H1 (cell line): ENCODE results near the gene CCDC197. TPM values are rescaled to one million over a fixed set of nuclear protein-coding genes. Genes with fewer than 3 reads are reported as not detected.

Experiments
- CTCF ChIA-PET: fragments of 300-600 bp; sonication (Branson Sonifier 250); formaldehyde crosslinking; loops from one replicate; lab custom pipeline; 2021; ENCODE audit not compliant: partially characterized antibody; lab: Charles Lee
- POLR2A ChIA-PET: fragments of 300-600 bp; sonication (Branson Sonifier 250); formaldehyde crosslinking; loops from one replicate; lab custom pipeline; 2021; ENCODE audit warnings: inconsistent platforms; ENCODE audit not compliant: partially characterized antibody; lab: Charles Lee
- DNase-seq, 2 experiments: peaks; one replicate each; pipeline versions ENCODE4 v3.0.0 to v3.0.0-alpha.2; 2010 to 2022; ENCODE audit warnings: low spot score in 2 of 2, low read depth in 1 of 2, mixed read lengths in 1 of 2
- FAIRE-seq: peaks from 2 replicates; lab custom pipeline; 2011; peaks lifted over from hg19 to GRCh38; lab: Jason Lieb, UNC
- H2AFZ ChIP-seq: 2 replicates; pipeline ENCODE4 v1.8.1; 2012; ENCODE audit warnings: low read length, inconsistent platforms
- H2AK5ac ChIP-seq: 2 replicates; pipeline ENCODE4 v1.6.1; 2013; ENCODE audit warnings: low read depth, low read length
- H2BK120ac ChIP-seq: replicated peaks from 2 replicates; pipeline ENCODE3; 2013; ENCODE audit warnings: low read depth, low read length, inconsistent platforms
- H2BK12ac ChIP-seq: 2 replicates; pipeline ENCODE4 v1.6.1; 2013; ENCODE audit warnings: low read depth, low read length
- H2BK15ac ChIP-seq: 2 replicates; pipeline ENCODE4 v1.6.1; 2013; ENCODE audit warnings: low read length
- H2BK20ac ChIP-seq: 2 replicates; pipeline ENCODE4 v1.6.1; 2013; ENCODE audit warnings: low read length
- H2BK5ac ChIP-seq: 2 replicates; pipeline ENCODE4 v1.6.1; 2013; ENCODE audit warnings: low read depth, low read length
- H3K14ac ChIP-seq: 2 replicates; pipeline ENCODE4 v1.6.1; 2013; ENCODE audit warnings: inconsistent platforms; ENCODE audit not compliant: insufficient read length
- H3K18ac ChIP-seq: 2 replicates; pipeline ENCODE4 v1.6.1; 2013; ENCODE audit warnings: low read length; ENCODE audit errors: extremely low read depth
- H3K23ac ChIP-seq: 2 replicates; pipeline ENCODE4 v1.6.1; 2013; ENCODE audit warnings: inconsistent platforms; ENCODE audit not compliant: insufficient read length
- H3K23me2 ChIP-seq: 2 replicates; pipeline ENCODE4 v1.6.1; 2013; ENCODE audit warnings: low read depth, low read length
- H3K27ac ChIP-seq: 2 replicates; pipeline ENCODE4 v1.6.1; 2011; ENCODE audit warnings: low read depth, low read length, inconsistent platforms
- H3K27me3 ChIP-seq, 4 experiments: replicated peaks in 1 of 4; 1 replicate in 1 of 4; 2 replicates in 3 of 4; pipeline versions ENCODE4 v1.6.1 to v1.8.1; 2011 to 2013; ENCODE audit warnings: low read length in 3 of 4, mild to moderate bottlenecking in 3 of 4, inconsistent platforms in 2 of 4, mixed read lengths in 2 of 4, moderate library complexity in 1 of 4; ENCODE audit not compliant: control insufficient read depth in 3 of 4, insufficient read depth in 3 of 4; ENCODE audit errors: extremely low read depth in 1 of 4
- H3K36me3 ChIP-seq, 4 experiments: 2 replicates each; pipeline versions ENCODE4 v1.6.1 to v1.8.1; 2011 to 2013; ENCODE audit warnings: mild to moderate bottlenecking in 4 of 4, low read length in 3 of 4, moderate library complexity in 2 of 4, control low read depth in 1 of 4, inconsistent platforms in 1 of 4; ENCODE audit not compliant: insufficient read depth in 4 of 4, control insufficient read depth in 2 of 4
- H3K4ac ChIP-seq: replicated peaks from 2 replicates; pipeline ENCODE3; 2013; ENCODE audit warnings: low read length, low read depth, mixed read lengths, inconsistent platforms; ENCODE audit not compliant: insufficient read length
- H3K4me1 ChIP-seq, 4 experiments: replicated peaks in 1 of 4; 1 replicate in 1 of 4; 2 replicates in 3 of 4; pipeline versions ENCODE4 v1.6.1 to v1.8.1; 2011 to 2013; ENCODE audit warnings: low read length in 3 of 4, inconsistent platforms in 2 of 4, mixed read lengths in 1 of 4; ENCODE audit not compliant: insufficient read depth in 4 of 4, control insufficient read depth in 3 of 4
- H3K4me2 ChIP-seq, 2 experiments: 2 replicates each; pipeline versions ENCODE4 v1.6.1 to v1.8.1; 2011 to 2013; ENCODE audit warnings: low read depth in 2 of 2, low read length in 2 of 2, control low read depth in 1 of 2, inconsistent platforms in 1 of 2, mild to moderate bottlenecking in 1 of 2; ENCODE audit not compliant: insufficient read depth in 1 of 2
- H3K4me3 ChIP-seq, 4 experiments: fragments of 200-600, 300-600 bp in 1 of 4; sonication (generic), shearing (Covaris generic), sonication (Bioruptor Twin) in 1 of 4; 2 replicates each; pipeline versions ENCODE4 v1.5.1 to v1.8.1; 2011 to 2016; ENCODE audit warnings: low read length in 4 of 4, low read depth in 3 of 4, control low read depth in 2 of 4, inconsistent platforms in 2 of 4, mild to moderate bottlenecking in 2 of 4, mixed read lengths in 1 of 4, moderate library complexity in 1 of 4; ENCODE audit not compliant: insufficient read depth in 2 of 4; ENCODE audit errors: extremely low read depth in 1 of 4
- H3K56ac ChIP-seq: replicated peaks from 2 replicates; pipeline ENCODE3; 2013; ENCODE audit warnings: low read depth, mild to moderate bottlenecking, mixed read lengths, low read length, inconsistent platforms; ENCODE audit not compliant: insufficient read length
- H3K79me1 ChIP-seq: 2 replicates; pipeline ENCODE4 v1.6.1; 2013; ENCODE audit warnings: low read depth, low read length, control low read depth
- H3K79me2 ChIP-seq, 2 experiments: 2 replicates each; pipeline versions ENCODE4 v1.6.1 to v1.8.1; 2012 to 2013; ENCODE audit warnings: low read length in 2 of 2, mild to moderate bottlenecking in 2 of 2, inconsistent platforms in 1 of 2; ENCODE audit not compliant: insufficient read depth in 2 of 2, control insufficient read depth in 1 of 2
- H3K9ac ChIP-seq, 4 experiments: replicated peaks in 1 of 4; 1 replicate in 1 of 4; 2 replicates in 3 of 4; pipeline versions ENCODE4 v1.6.1 to v1.8.1; 2011 to 2013; ENCODE audit warnings: low read depth in 3 of 4, low read length in 3 of 4, control low read depth in 2 of 4, mild to moderate bottlenecking in 2 of 4, moderate library complexity in 2 of 4, inconsistent platforms in 1 of 4; ENCODE audit errors: extremely low read depth in 1 of 4
- H3K9me3 ChIP-seq, 2 experiments: 2 replicates each; pipeline versions ENCODE4 v1.6.1 to v1.8.1; 2012 to 2013; ENCODE audit warnings: mild to moderate bottlenecking in 2 of 2, moderate library complexity in 2 of 2, control low read depth in 1 of 2, inconsistent platforms in 1 of 2, low read depth in 1 of 2, low read length in 1 of 2, mixed read lengths in 1 of 2; ENCODE audit not compliant: insufficient read depth in 2 of 2
- H4K20me1 ChIP-seq, 2 experiments: replicated peaks in 1 of 2; 2 replicates each; pipeline versions ENCODE3 to v1.8.1; 2011 to 2013; ENCODE audit warnings: inconsistent platforms in 2 of 2, low read length in 2 of 2, mild to moderate bottlenecking in 1 of 2; ENCODE audit not compliant: insufficient read depth in 2 of 2, control insufficient read depth in 1 of 2
- H4K5ac ChIP-seq: 2 replicates; pipeline ENCODE4 v1.6.1; 2013; ENCODE audit warnings: low read length, low read depth, mixed read lengths, inconsistent platforms; ENCODE audit not compliant: insufficient read length
- H4K8ac ChIP-seq: 2 replicates; pipeline ENCODE4 v1.8.0; 2013; ENCODE audit warnings: mild to moderate bottlenecking, moderate library complexity, low read length, inconsistent platforms; ENCODE audit not compliant: insufficient read depth; ENCODE audit errors: extremely low read depth
- H4K91ac ChIP-seq: replicated peaks from 2 replicates; pipeline ENCODE3; 2013; ENCODE audit warnings: low read length, mixed read lengths, inconsistent platforms; ENCODE audit not compliant: insufficient read length
- CBX8 ChIP-seq: fragments of 300-800, 300-1000 bp; sonication (generic); IDR thresholded peaks from 2 replicates; pipeline ENCODE4 v1.7.1; 2016; ENCODE audit warnings: low read depth, low read length, borderline replicate concordance
- CHD1 ChIP-seq: IDR thresholded peaks from 2 replicates; pipeline ENCODE4 v1.6.1; 2012; ENCODE audit warnings: low read depth, low read length, improper control_type of control experiment
- FOSL1 ChIP-seq: IDR thresholded peaks from 2 replicates; pipeline ENCODE4 v1.6.1; 2011; ENCODE audit warnings: mild to moderate bottlenecking, low read depth, low read length, moderate library complexity; ENCODE audit not compliant: insufficient read depth
- GTF2F1 ChIP-seq: IDR thresholded peaks from 2 replicates; pipeline ENCODE4 v1.6.1; 2012; ENCODE audit warnings: low read depth, low read length, improper control_type of control experiment, borderline replicate concordance
- NANOG ChIP-seq: IDR thresholded peaks from 2 replicates; pipeline ENCODE4 v1.6.1; 2011; ENCODE audit warnings: low read length, low read depth, mild to moderate bottlenecking, inconsistent platforms; ENCODE audit not compliant: insufficient read depth, poor library complexity, severe bottlenecking
- POLR2A ChIP-seq, 2 experiments: IDR thresholded peaks; 1 replicate in 1 of 2; 2 replicates in 1 of 2; pipeline ENCODE4 v1.6.1; 2011; ENCODE audit warnings: low read depth in 2 of 2, low read length in 2 of 2, mild to moderate bottlenecking in 2 of 2; ENCODE audit errors: control extremely low read depth in 1 of 2
- RNF2 ChIP-seq: fragments of 200-900, 300-1000 bp; sonication (generic); IDR thresholded peaks from 2 replicates; pipeline ENCODE4 v1.7.1; 2016; ENCODE audit warnings: borderline replicate concordance, low read depth, mild to moderate bottlenecking, antibody characterized with exemption, low read length; ENCODE audit not compliant: poor library complexity, severe bottlenecking; ENCODE audit errors: missing control alignments
- TBP ChIP-seq: IDR thresholded peaks from 2 replicates; pipeline ENCODE4 v1.6.1; 2011; ENCODE audit warnings: low read depth, low read length, improper control_type of control experiment
- TEAD4 ChIP-seq: IDR thresholded peaks from 2 replicates; pipeline ENCODE4 v1.6.1; 2012; ENCODE audit warnings: low read depth, low read length, inconsistent platforms, mixed read lengths
- WGBS, 2 experiments: shearing (Covaris generic) in 1 of 2; methylation state at CpG; one replicate each; pipeline versions ENCODE4 v1.1.6 to v1.1.7; 2013 to 2015; ENCODE audit warnings: low lambda C conversion rate in 2 of 2, mixed read lengths in 2 of 2, inconsistent platforms in 1 of 2, low coverage in 1 of 2, missing lambda C conversion rate in 1 of 2; ENCODE audit not compliant: insufficient replicate concordance in 2 of 2, insufficient coverage in 1 of 2, insufficient read length in 1 of 2; ENCODE audit errors: extremely low coverage in 1 of 2, missing lambda C conversion rate in 1 of 2; 5-methylcytosine and 5-hydroxymethylcytosine counted together
- polyA plus RNA-seq, 7 experiments: library from polyadenylated mRNA; depleted of rRNA in 3 of 7; stranded (reverse) in 5 of 7; unstranded in 2 of 7; fragments of >200 nt in 5 of 7; fragments of 200-250 nt in 2 of 7; gene quantifications; 1 replicate in 5 of 7; 2 replicates in 1 of 7; 4 replicates in 1 of 7; pipeline versions ENCODE4 v1.2.1 to v1.2.3, GENCODE V29; 2011 to 2013; ENCODE audit warnings: missing spikeins in 2 of 7, mixed read lengths in 2 of 7
- total RNA-seq: library from RNA; stranded (reverse); fragmentation: NEBNext Ultra II Directional; extraction: Animal tissue kit (Norgen Biotek cat#: 25700); gene quantifications from 2 replicates; pipeline ENCODE4 v1.2.1, GENCODE V29; 2021
- TF ChIP-seq, protein P1 (sequence below): IDR thresholded peaks from 2 replicates; pipeline ENCODE4 v1.6.1; 2011; ENCODE audit warnings: low read depth, mild to moderate bottlenecking, low read length; ENCODE audit not compliant: insufficient read depth

The CCDC197 gene
- total and polyA plus RNA-seq, 2 of the 8 experiments (the other 6 are each of a cell fraction or from before 2014, with no cell fraction given), result not detected

DNA sequence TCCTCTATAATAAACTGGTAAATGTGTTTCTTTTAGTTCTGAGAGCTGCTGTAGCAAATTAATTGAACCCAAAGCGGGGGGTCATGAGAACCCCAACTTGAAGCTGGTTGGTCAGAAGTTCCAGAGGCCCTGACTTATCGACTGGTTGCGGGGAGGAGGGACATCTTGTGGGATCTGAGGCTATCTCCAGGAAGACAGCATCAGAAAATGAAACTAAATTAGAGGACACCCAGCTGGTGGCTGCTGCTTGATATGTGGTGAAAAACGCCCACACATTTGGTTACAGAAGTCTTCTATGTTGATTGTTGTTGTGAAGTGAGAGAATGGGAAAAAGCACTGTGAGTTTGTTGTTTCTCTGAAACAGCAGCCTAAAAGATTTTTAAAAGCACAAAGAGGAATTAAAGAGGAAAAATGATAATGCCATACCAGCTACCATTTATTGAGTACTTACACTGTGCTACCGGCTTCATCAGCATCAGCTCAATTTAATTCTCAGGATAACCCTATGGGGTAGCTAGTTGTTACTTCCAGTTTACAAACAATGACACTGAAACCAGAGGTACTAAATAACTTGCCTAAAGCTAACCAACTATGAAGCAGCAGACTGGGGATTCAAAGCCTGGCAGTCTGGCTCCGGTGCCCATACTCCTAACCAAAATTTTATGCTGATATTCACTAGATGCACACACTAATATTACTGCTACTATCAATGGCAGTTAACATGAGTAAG, 59.6 kb downstream of the CCDC197 start:
- H3K23ac ChIP-seq, result no peak overlapping the region
- no peak overlapping the region for H3K4me3 ChIP-seq
- H2AFZ ChIP-seq, result no peak overlapping the region
- no peak overlapping the region for H4K5ac ChIP-seq
- CTCF ChIA-PET, result interaction anchor here (1.0 to 17.4 kb wide), 8 partner anchors 8 to 84 kb away, joined by 3 to 148 read pairs (median 5); no protein-coding TSS in a partner anchor
- H3K9ac ChIP-seq, result no peak overlapping the region
- no peak overlapping the region for H3K18ac ChIP-seq
- FAIRE-seq, result no peak
- no peak overlapping the region for H2BK20ac ChIP-seq
- no peak overlapping the region for H2BK5ac ChIP-seq
- H3K23me2 ChIP-seq, result no peaks in the 10 kb centered on the region; the same call in 1 of the 2 replicates
- no peak overlapping the region for H3K14ac ChIP-seq
- H3K4me2 ChIP-seq, result no peak overlapping the region
- H3K79me2 ChIP-seq, result peaks cover 0 to 3% of the 10 kb centered on the region in 2 experiments; a peak in 1 of 4 replicates
- H2AK5ac ChIP-seq, result no peak overlapping the region
- H2BK120ac ChIP-seq, result no peak overlapping the region
- no peak for DNase-seq
- no peak overlapping the region for H2BK12ac ChIP-seq
- H4K91ac ChIP-seq, result no peak overlapping the region
- no peak overlapping the region for H3K27ac ChIP-seq
- H4K8ac ChIP-seq, result no peak overlapping the region
- no peak overlapping the region for H2BK15ac ChIP-seq
- no peak overlapping the region for H3K4ac ChIP-seq
- no peaks in the 10 kb centered on the region for H3K9me3 ChIP-seq
- H3K4me1 ChIP-seq, result no peaks in the 10 kb centered on the region; a peak in 1 of 7 replicates
- no peaks in the 10 kb centered on the region; the same call in 1 of the 2 replicates for H3K79me1 ChIP-seq
- 88% methylated on average over 6 of the region's 6 CpGs; no CpG with 5 or more reads in 1 of the 2 experiments for WGBS, 2 experiments
- H3K27me3 ChIP-seq, result no peaks in the 10 kb centered on the region
- POLR2A ChIA-PET, result interaction anchor here (1.4 kb wide), 1 partner anchor 9 kb away, joined by 4 read pairs; no protein-coding TSS in a partner anchor
- peaks cover 6 to 7% of the 10 kb centered on the region in 2 experiments for H4K20me1 ChIP-seq
- H3K56ac ChIP-seq, result no peak overlapping the region
- H3K36me3 ChIP-seq, result peaks cover 32 to 86% (median 66%) of the 10 kb centered on the region in 4 experiments
- TF ChIP-seq CBX8 (no peak), POLR2A (IDR thresholded peaks at IDR 0.05; ENCODE audit: control extremely low read depth in 1 of 2, low read depth in 2 of 2, low read length in 2 of 2) (no peak), GTF2F1 (no peak), CHD1 (no peak), NANOG (no peak), FOSL1 (no peak), RNF2 (no peak), TEAD4 (no peak), TBP (no peak)
- TF ChIP-seq, protein P1, sequence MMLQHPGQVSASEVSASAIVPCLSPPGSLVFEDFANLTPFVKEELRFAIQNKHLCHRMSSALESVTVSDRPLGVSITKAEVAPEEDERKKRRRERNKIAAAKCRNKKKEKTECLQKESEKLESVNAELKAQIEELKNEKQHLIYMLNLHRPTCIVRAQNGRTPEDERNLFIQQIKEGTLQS, result no peak
